ENCODE measurements around the gene RALGDS.

DNA sequence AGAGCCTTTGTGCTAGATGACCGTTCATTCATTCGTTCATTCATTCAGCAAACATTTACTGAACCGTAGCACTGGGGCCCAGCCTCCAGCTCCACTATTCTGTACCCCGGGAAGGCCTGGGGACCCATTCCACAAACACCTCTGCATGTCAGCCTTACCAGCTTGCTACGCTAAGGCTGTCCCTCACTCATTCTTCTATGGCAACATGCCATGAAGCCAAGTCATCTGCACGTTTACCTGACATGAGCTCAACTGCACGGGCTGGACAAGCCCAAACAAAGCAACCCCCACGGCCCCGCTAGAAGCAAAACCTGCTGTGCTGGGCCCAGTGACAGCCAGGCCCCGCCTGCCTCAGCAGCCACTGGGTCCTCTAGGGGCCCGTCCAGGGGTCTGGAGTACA is 53.2 kb downstream of the RALGDS start:
- TF ChIP-seq, protein P1, sequence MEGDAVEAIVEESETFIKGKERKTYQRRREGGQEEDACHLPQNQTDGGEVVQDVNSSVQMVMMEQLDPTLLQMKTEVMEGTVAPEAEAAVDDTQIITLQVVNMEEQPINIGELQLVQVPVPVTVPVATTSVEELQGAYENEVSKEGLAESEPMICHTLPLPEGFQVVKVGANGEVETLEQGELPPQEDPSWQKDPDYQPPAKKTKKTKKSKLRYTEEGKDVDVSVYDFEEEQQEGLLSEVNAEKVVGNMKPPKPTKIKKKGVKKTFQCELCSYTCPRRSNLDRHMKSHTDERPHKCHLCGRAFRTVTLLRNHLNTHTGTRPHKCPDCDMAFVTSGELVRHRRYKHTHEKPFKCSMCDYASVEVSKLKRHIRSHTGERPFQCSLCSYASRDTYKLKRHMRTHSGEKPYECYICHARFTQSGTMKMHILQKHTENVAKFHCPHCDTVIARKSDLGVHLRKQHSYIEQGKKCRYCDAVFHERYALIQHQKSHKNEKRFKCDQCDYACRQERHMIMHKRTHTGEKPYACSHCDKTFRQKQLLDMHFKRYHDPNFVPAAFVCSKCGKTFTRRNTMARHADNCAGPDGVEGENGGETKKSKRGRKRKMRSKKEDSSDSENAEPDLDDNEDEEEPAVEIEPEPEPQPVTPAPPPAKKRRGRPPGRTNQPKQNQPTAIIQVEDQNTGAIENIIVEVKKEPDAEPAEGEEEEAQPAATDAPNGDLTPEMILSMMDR (IDR thresholded peaks at IDR 0.05) = no peak
- no peak for TF ChIP-seq POLR2A (IDR thresholded peaks at IDR 0.05)

All from esophagus squamous epithelium (tissue), 4 donors.